Measurements from ENCODE around the gene METTL9.

- TF ChIP-seq CTCF (IDR thresholded peaks at IDR 0.05 in 2 of 3, conservative IDR thresholded peaks at IDR 0.05 in 1 of 3; ENCODE audit: insufficient read depth in 2 of 3, low read depth in 1 of 3, low read length in 3 of 3) (no peak), SIN3A (IDR thresholded peaks at IDR 0.05; ENCODE audit: borderline replicate concordance in 2 of 2, control insufficient read depth in 1 of 2, low read depth in 2 of 2, low read length in 2 of 2) (no peak), BMI1 (IDR thresholded peaks at IDR 0.05; ENCODE audit: low read length) (no peak)
Observed at GRCh38 chr16:21593530-21594289, 5.7 kb upstream of the METTL9 start.

All from K562 (cell line).